GM21576 (cell line): ENCODE measurements around the gene OR4K17.
"Not testable (repeated sequence)": the region's sequence is repeated elsewhere in the genome, so short reads cannot be mapped to it uniquely, and the experiment has no call there.

ENCODE experiments used
- ATAC-seq: cut with Tn5 transposase; IDR thresholded peaks from one replicate; pipeline ENCODE4 v1.9.1; 2021; ENCODE audit warnings: mild to moderate bottlenecking, moderate library complexity; ENCODE audit not compliant: unreplicated experiment

OR4K17 gene, protein sequence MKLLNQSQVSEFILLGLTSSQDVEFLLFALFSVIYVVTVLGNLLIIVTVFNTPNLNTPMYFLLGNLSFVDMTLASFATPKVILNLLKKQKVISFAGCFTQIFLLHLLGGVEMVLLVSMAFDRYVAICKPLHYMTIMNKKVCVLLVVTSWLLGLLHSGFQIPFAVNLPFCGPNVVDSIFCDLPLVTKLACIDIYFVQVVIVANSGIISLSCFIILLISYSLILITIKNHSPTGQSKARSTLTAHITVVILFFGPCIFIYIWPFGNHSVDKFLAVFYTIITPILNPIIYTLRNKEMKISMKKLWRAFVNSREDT

DNA sequence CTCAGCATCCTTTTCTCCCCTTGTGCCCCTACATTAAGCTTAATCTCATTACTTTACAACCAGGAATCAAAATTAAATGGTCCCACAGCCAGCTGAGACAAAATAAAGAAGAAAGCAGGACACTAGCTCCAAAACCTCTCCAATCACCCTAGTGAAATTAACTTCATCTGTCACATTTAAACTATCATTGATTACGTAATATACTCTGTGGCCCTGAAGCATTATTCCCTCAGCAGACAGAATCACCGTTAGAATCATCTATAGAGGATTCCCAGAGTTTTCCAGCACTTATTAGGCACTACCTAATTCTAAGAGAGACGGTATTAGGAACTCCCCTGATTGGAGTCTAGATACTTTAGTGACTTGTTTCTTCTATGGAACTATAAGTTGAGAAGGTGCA is at the start of gene OR4K17:
Gene OR4K17, plus strand, starts transcription at position 302 of the 400 bp plus-strand sequence. CDS start 6,761 bp downstream, outside the sequence.
- no peak for ATAC-seq

DNA sequence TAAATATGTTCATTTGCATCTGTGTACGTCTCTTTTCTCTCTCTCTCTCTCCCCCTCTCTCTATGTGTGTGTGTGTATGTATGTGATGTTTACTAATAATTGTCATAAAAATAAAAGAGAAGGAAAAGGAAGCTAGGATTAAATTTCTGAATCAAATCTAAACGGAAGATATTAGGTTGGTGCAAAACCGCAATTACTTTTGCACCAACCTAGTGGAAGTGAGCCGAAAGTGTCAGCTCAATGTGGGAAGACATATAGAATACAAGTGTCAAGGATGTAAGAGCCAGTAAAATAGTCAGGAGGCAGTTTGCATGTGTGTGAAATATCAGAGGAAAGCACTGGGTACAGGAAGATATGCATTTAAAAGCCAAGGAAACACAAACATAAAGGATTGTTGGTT is 18.5 kb upstream of the OR4K17 start:
- no peak for ATAC-seq

DNA sequence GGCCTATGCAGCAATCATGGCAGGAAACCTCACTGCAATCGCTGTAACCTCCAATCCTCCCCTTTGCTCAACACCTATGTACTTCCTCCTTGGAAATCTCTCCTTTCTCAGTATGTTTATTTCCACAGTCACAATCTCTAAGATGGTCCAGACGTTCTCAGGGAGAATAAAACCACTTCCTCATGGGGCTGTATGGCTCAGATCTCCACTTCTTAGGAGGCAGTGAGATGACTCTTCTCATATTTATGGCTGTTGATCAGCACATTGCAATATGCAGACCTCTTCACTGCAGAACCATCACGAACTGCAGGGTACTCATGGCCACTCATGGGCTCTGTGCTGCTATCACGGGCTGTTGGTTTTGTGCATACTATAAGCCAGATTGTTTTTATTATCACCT is 17.1 kb upstream of the OR4K17 start:
- no peak for ATAC-seq

DNA sequence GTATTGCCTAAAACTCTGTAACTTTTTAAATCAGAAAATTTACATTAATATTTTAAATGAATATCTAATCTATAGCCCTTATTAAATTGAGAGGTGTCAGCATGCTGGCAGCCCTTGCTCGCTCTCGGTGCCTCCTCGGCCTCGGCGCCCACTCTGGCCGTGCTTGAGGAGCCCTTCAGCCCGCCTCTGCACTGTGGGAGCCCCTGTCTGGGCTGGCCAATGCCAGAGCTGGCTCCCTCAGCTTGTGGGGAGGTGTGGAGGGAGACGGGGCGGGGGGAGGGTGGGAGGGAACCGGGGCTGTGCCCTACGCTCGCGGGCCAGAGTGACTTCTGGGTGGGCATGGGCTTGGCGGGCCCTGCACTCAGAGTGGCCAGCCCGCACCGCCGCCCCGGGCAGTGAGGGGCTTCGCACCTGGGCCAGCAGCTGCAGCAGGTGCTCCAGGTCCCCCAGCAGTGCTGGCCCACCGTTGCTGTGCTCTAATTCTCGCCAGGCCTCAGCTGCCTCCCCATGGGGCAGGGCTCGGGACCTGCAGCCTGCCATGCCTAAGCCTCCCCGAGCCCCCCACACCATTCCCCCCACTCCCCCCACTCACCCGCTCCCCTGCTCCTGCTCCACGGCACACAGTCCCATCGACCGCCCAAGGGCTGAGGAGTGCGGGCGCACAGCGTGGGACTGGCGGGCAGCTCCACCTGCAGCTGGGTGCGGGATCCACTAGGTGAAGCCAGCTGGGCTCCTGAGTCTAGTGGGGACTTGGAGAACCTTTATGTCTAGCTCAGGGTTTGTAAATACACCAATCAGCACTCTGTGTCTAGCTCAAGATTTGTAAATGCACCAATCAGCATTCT is 11.4 kb upstream of the OR4K17 start:
- not testable (repeated sequence) for ATAC-seq

DNA sequence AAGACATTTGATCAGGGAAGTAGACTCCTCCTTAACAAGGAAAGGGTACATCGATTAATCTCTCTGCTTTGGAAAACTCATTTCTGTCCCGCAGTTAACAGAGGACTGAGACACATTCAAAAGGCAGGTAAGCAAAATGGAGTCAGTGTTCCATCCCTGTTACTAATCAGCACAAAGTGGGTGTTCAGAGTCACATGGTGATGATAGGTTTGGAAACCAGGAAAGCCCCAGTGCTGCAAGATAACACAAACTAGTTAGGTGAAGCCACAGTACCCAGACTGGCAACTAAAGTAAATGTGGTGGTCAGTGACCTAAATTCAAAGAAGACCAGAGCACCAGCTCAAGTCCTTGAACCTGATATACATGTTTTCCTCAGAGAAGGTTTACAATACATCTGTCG is 1.8 kb downstream of the OR4K17 start:
- no peak for ATAC-seq

DNA sequence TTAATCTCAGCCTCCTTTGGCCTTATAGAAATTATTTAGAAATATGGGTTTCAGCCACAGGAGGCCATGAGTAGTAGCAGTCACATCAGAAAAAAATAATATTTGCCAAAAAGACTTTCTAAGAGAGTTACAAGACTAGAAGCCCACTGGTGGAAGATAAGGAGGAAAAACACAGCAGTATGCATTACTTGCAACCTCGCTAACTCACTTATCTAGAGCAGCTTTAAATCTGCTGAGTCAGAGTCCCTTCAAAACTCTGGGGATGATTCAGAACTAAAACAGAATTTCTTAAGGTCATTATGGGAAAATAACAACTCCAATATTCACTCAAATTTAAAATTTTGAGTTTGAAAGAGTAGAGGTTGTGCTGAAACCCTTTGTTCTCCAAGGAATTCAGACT is 6.2 kb downstream of the OR4K17 start:
- no peak for ATAC-seq

DNA sequence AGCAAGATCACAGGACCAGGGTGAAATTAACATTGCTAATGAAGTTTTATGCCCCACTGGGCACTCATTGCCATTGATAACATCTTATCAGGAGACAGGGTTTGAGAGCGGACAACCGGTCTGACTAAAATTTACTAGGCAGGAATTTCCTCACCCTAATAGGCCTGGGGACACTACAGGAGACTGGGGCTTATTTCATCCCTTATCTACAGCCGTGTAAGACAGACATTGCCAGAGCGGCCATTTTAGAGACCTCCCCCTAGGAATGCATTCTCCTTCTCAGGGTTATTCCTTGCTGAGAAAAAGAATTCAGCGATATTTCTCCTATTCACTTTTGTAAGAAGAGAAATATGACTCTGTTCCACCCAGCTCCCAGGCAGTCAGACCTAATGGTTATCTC is 8.3 kb downstream of the OR4K17 start:
- no peak for ATAC-seq

DNA sequence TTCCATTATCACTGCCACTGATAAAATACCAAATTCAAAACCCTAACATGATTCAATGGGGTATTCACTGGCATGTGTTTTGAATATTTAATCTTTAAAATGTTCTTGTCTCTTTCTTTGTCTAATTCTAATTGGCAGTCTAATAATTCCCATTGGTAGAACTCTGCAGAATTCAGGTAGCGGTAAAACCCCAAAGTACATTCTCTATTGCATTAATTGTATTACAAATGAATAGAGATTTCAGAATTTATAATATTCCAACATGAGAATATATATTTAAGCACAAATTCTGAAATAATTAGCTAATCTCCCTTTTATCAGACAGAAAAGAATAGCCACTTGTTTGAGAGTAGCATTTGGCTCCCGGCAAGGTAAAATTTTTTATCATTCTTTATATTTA is 28.0 kb downstream of the OR4K17 start, which contains the start of gene OR4N5:
Gene OR4N5, plus strand, starts transcription at position 301 of the 400 bp plus-strand sequence. CDS start 4,916 bp downstream, outside the sequence.
- ATAC-seq, result no peak

DNA sequence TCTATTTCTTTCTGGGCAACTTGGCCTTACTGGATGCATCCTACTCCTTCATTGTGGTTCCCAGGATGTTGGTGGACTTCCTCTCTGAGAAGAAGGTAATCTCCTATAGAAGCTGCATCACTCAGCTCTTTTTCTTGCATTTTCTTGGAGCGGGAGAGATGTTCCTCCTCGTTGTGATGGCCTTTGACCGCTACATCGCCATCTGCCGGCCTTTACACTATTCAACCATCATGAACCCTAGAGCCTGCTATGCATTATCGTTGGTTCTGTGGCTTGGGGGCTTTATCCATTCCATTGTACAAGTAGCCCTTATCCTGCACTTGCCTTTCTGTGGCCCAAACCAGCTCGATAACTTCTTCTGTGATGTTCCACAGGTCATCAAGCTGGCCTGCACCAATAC is 33.4 kb downstream of the OR4K17 start:
- ATAC-seq, result no peak

DNA sequence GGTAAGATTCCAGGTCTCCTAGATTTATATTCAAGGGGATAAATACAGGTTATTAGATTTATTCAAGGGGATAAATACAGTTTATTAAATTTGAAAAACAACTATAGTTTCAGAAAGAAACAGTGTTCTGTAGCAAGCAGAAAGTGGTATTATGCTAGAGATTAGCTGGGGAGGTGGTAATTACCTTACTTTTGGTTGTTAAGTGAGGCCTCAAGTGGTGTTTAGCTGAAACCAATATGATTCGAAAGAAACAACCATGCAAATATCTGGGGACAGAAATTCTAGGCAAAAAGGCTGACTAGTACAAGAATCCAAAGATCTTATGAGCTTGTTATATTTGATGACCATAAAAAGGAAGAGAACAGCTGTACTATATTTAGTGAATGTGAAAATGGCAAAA is 34.3 kb downstream of the OR4K17 start:
- no peak for ATAC-seq

DNA sequence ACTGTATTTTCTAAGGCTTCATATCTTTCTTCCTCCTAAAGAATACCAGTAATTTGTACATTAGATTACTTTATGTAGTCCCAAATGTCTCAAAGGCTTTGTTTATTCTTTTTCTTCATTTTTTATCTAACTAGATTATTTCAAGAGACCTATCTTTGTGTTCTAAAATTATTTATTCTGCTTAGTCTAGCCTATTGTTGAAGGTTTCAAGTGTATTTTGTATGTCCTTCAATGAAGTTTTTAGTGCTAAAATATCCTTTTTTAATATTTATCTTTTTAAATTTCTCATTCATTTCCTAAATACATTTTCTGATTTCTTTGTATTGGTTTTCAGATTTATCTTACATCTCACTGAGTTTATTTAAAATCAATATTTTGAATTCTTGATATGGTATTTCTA is 53.9 kb downstream of the OR4K17 start:
- no peak for ATAC-seq

DNA sequence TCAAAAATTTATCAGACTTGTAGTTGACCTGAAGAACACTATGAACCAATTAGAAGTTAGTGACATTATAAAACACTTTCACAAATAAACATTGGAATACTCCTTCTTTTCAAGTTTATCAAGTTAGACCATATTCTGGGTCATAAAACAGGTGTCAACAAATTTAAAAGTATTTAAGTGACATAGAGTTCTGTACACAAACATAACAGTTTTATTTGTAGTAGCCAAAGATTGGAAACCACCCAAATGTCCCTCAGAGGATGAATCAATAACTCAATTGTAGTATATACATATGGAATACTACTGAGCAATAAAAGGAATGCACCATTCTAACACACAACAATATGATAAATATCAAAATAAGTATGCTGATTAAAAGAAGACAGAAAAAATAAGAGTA is 56.6 kb downstream of the OR4K17 start:
- ATAC-seq, result no peak

DNA sequence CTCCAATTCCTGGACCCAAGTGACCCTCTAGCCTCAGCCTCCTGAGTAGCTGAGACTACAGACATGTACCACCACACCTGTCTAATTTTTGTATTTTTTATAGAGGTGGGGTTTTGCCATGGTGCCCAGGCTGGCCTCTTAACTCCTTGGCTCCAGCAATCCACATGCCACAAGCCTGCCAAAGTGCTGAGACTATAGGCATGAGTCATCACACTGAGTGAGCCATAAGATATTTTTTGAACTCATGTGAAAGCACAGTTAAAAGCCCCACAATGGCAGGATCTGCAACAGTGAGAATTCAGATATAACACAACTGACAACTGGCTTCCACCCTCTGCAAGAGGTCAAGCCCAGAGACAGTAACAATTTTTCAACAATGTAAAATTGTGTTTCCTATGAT is 59.3 kb downstream of the OR4K17 start:
- ATAC-seq, result not testable (repeated sequence)
